ENCODE results near the gene ZSWIM3.

GRCh38 chr20:45810191-45810970 lies 47.0 kb upstream of the ZSWIM3 start:
- TF ChIP-seq PATZ1 (CRISPR knock-in tag; IDR thresholded peaks at IDR 0.05; ENCODE audit: borderline replicate concordance) (no peak), TSHZ2 (CRISPR knock-in tag; IDR thresholded peaks at IDR 0.05) (no peak), ZFP3 (CRISPR knock-in tag; IDR thresholded peaks at IDR 0.05) (no peak), ISL1 (CRISPR knock-in tag; IDR thresholded peaks at IDR 0.05) (no peak), RARB (CRISPR knock-in tag; IDR thresholded peaks at IDR 0.05) (no peak), TOX (CRISPR knock-in tag; IDR thresholded peaks at IDR 0.05; ENCODE audit: borderline replicate concordance) (no peak), CSRNP3 (CRISPR knock-in tag; IDR thresholded peaks at IDR 0.05) (no peak), ESRRG (CRISPR knock-in tag; IDR thresholded peaks at IDR 0.05) (no peak), GLIS3 (CRISPR knock-in tag; IDR thresholded peaks at IDR 0.05) (no peak), OSR1 (CRISPR knock-in tag; IDR thresholded peaks at IDR 0.05) (no peak), ARNTL (CRISPR knock-in tag; IDR thresholded peaks at IDR 0.05; ENCODE audit: borderline replicate concordance, low read depth) (no peak), ZNF8 (CRISPR knock-in tag; IDR thresholded peaks at IDR 0.05) (no peak)
